ENCODE measurements around the gene GPR31. TPM values are rescaled to one million over a fixed set of nuclear protein-coding genes. Genes with fewer than 3 reads are reported as not detected.
"Not testable (repeated sequence)": the region's sequence is repeated elsewhere in the genome, so short reads cannot be mapped to it uniquely, and the experiment has no call there.

The GPR31 gene, protein sequence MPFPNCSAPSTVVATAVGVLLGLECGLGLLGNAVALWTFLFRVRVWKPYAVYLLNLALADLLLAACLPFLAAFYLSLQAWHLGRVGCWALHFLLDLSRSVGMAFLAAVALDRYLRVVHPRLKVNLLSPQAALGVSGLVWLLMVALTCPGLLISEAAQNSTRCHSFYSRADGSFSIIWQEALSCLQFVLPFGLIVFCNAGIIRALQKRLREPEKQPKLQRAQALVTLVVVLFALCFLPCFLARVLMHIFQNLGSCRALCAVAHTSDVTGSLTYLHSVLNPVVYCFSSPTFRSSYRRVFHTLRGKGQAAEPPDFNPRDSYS
- not detected in 2 replicates for total RNA-seq (2014; rRNA removed; shearing (Covaris generic))

DNA sequence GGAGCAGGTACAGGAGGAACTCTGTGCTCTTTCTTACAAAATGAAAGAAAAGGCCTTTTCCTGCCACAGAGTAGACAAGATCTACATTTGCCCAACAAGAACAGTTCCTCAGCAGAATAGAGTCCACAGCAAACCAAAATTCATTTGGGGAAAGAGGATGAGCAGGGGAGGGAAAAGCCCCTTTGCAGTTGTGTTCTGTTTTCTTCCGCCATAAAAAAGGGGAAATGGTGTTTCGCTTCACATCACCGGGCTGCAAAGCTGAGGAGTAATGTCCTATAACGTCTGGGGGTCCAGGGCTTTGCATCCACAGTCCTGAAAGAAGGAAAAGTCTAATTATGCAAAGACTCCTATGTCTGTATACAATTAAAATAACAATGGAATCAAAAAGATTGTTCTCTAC is at the start of gene GPR31:
Gene GPR31 (minus strand): TSS at position 118 of the 400 bp plus-strand sequence. CDS start 149 bp downstream, outside the sequence.
- DNase-seq, result no peak
- Histone ChIP-seq H3K36me3 (replicated peaks; ENCODE audit: control insufficient read depth, insufficient read depth, low read length) (no peaks in the 10 kb centered on the region), H3K27me3 (ENCODE audit: control insufficient read depth, insufficient read depth, low read length) (no peaks in the 10 kb centered on the region), H3K4me3 (ENCODE audit: insufficient read depth, low read depth, low read length) (no peak within 1 kb of the TSS)

- Histone ChIP-seq H3K27me3 (ENCODE audit: control insufficient read depth, insufficient read depth, low read length) (no peaks in the 10 kb centered on the region), H3K36me3 (replicated peaks; ENCODE audit: control insufficient read depth, insufficient read depth, low read length) (no peaks in the 10 kb centered on the region), H3K4me3 (ENCODE audit: insufficient read depth, low read depth, low read length) (no peak overlapping the region)
- DNase-seq, result no peak
Observed at GRCh38 chr6:167207527-167207926, 49.7 kb upstream of the GPR31 start.

- not testable (repeated sequence) for H3K4me3 ChIP-seq (ENCODE audit: insufficient read depth, low read depth, low read length); H3K36me3 ChIP-seq (replicated peaks; ENCODE audit: control insufficient read depth, insufficient read depth, low read length); DNase-seq; H3K27me3 ChIP-seq (ENCODE audit: control insufficient read depth, insufficient read depth, low read length)
Observed at GRCh38 chr6:167205316-167205715, 47.5 kb upstream of the GPR31 start.

- DNase-seq; H3K27me3 ChIP-seq (ENCODE audit: control insufficient read depth, insufficient read depth, low read length); H3K36me3 ChIP-seq (replicated peaks; ENCODE audit: control insufficient read depth, insufficient read depth, low read length); H3K4me3 ChIP-seq (ENCODE audit: insufficient read depth, low read depth, low read length): not testable (repeated sequence)
Observed at GRCh38 chr6:167204059-167204348, 46.2 kb upstream of the GPR31 start.

- H3K27me3 ChIP-seq (ENCODE audit: control insufficient read depth, insufficient read depth, low read length); H3K36me3 ChIP-seq (replicated peaks; ENCODE audit: control insufficient read depth, insufficient read depth, low read length); DNase-seq; H3K4me3 ChIP-seq (ENCODE audit: insufficient read depth, low read depth, low read length): not testable (repeated sequence)
Observed at GRCh38 chr6:167203261-167204058, 45.7 kb upstream of the GPR31 start.

DNA sequence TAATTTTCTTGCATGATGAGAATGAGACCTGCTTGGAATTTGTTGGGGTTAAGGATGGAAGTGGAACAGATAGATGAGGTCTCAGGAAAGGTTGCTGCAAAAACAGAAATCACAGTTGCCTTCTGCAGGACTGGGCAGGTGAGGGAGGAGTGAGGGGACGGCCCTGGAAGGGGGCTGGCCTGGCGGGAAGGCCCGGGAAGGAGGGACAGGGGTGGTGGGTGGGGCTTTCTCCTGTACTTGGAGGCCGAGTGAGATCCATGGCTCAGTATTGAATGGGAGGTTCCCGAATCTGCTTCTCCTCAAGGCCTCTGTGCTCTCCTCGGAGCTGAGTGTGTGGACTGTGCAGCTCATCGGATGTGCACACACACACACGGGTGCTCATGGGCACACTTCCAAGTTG is 44.8 kb upstream of the GPR31 start:
- H3K4me3 ChIP-seq (ENCODE audit: insufficient read depth, low read depth, low read length); H3K36me3 ChIP-seq (replicated peaks; ENCODE audit: control insufficient read depth, insufficient read depth, low read length); H3K27me3 ChIP-seq (ENCODE audit: control insufficient read depth, insufficient read depth, low read length); DNase-seq: not testable (repeated sequence)

DNA sequence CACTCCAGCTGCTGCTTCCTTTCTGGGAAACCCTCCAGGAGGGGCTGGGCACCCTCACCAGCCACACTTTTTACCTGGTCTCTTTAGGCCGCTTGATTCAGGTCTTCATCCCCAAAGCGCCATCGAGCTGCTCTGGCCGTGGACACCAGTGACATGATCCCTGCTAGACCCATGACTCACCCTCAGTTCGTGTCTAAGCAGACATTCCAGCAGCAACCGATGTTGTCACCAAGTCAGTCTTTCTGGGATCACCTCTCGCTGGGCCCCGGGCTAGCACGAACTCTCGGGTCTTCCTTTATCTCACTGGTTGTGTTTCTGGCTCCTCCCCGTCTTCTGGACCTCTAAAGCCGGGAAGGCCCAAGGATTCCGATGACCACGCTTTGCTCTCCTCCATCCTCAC is 43.0 kb upstream of the GPR31 start:
- H3K36me3 ChIP-seq (replicated peaks; ENCODE audit: control insufficient read depth, insufficient read depth, low read length), result no peaks in the 10 kb centered on the region
- no peak for DNase-seq
- H3K27me3 ChIP-seq (ENCODE audit: control insufficient read depth, insufficient read depth, low read length), result no peaks in the 10 kb centered on the region
- H3K4me3 ChIP-seq (ENCODE audit: insufficient read depth, low read depth, low read length), result no peak overlapping the region

DNA sequence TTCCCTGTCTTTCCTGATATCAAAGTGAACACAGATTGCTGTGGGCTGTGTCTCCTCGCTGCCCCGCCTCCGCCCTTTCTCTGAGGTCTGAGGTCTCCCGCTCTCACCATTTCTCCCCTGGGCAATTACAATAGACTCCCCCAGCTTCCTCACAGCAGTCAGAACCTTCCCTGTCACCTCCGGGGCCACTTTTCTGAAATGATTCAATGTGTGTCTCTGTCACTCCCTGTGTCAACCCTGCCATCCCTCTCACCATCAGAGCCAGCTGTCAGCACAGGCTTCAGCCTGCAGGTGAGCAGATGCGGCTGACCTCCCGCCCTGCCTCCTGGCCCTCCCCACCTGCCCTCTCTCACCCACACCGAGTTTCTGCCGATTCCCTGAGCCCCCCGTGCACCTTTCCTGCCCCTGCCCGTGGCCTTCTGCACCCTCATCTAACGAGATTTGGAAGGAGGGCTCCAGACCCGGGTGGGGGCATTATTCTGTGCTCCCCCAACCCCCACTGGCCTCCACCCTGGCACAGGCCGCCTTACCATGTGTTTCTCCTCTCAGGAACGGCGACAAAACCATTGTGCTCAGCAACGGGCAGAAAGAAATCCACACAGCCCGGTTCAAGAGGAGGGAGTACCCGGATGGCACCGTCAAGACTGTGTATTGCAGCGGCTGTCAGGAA is 38.3 kb upstream of the GPR31 start:
- H3K36me3 ChIP-seq (replicated peaks; ENCODE audit: control insufficient read depth, insufficient read depth, low read length), result not testable (repeated sequence)

DNA sequence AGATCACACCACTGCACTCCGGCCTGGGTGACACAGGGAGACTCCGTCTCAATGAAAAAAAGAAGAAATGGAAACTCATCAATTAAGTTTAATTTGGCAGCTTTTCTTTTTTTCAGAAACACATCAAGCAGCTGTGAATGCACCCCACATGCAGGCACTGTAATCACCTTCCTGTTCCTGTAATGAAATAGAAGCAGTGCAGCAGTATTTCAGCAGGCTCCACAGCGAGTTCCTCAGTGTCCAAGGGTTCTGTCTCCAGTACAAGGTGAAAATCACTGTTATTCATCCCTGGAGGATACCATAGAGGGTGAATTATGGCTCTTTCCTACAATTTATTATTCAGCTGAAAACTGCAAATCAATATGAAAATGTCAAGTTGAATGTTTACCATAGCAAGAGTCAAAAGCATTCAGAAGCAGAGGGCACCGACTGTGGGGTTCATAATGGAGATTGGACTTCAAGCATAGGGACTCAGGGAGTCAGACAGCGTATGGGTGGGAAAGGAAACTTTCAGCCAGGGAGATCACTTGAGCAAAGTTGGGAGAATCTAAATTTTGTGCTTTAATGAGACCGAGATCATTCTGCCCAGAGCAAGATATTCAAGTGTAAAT is 35.8 kb upstream of the GPR31 start:
- not testable (repeated sequence) for DNase-seq; H3K36me3 ChIP-seq (replicated peaks; ENCODE audit: control insufficient read depth, insufficient read depth, low read length); H3K27me3 ChIP-seq (ENCODE audit: control insufficient read depth, insufficient read depth, low read length); H3K4me3 ChIP-seq (ENCODE audit: insufficient read depth, low read depth, low read length)

More for the DNA sequence above, 38.3 kb upstream of the GPR31 start:
- not testable (repeated sequence) for H3K27me3 ChIP-seq (ENCODE audit: control insufficient read depth, insufficient read depth, low read length); H3K4me3 ChIP-seq (ENCODE audit: insufficient read depth, low read depth, low read length); DNase-seq

DNA sequence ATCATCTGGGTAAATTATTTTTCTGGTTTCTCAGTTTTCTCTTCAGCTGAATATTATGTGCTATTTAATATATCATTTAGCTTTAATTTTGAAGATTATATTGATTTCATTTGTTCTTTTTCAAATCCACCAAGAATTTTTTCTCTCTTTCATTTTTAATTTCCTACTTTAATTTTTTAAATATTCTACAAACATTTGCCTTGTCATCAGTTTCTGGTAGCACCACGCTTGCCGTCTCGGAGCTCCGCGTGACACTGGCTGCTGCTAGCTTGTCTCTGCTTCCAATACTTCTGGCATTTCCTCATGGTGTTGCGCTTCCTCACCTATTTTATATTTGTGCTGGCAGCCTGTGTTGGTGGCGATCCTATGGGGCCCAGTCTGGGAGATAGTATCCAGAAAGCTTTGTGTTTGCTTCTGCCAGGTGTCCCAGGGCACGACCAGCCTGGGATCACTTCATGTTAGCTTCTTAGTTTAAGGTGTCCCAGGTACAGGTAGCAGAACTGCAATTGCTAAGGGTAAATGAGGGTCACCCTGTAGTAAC is 33.3 kb upstream of the GPR31 start:
- not testable (repeated sequence) for H3K4me3 ChIP-seq (ENCODE audit: insufficient read depth, low read depth, low read length); H3K36me3 ChIP-seq (replicated peaks; ENCODE audit: control insufficient read depth, insufficient read depth, low read length); H3K27me3 ChIP-seq (ENCODE audit: control insufficient read depth, insufficient read depth, low read length); DNase-seq

GRCh38 chr6:167187275-167187674 is 29.5 kb upstream of the GPR31 start:
- H3K27me3 ChIP-seq (ENCODE audit: control insufficient read depth, insufficient read depth, low read length); DNase-seq; H3K4me3 ChIP-seq (ENCODE audit: insufficient read depth, low read depth, low read length); H3K36me3 ChIP-seq (replicated peaks; ENCODE audit: control insufficient read depth, insufficient read depth, low read length): not testable (repeated sequence)

DNA sequence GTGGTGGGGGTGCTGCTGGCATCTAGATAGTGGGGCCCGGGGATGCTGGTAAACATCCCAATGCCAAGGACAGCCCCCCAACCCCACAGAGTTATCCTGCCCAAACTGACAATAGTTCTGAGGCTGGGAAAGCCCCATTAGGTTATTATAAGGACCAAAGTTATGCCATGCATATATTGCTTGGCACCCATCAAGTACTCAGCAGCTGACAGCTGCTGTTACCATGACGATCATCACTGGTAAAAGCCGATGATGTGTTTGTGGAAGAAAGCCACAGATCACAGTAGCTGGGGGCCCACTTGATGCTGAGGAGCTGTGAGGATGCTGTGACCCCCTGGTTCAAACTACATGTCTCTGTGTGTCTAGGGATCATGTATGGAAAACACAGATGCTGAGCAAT is 27.3 kb upstream of the GPR31 start:
- not testable (repeated sequence) for H3K4me3 ChIP-seq (ENCODE audit: insufficient read depth, low read depth, low read length); DNase-seq; H3K36me3 ChIP-seq (replicated peaks; ENCODE audit: control insufficient read depth, insufficient read depth, low read length); H3K27me3 ChIP-seq (ENCODE audit: control insufficient read depth, insufficient read depth, low read length)

GRCh38 chr6:167182913-167183314 is 25.1 kb upstream of the GPR31 start:
- not testable (repeated sequence) for H3K27me3 ChIP-seq (ENCODE audit: control insufficient read depth, insufficient read depth, low read length); DNase-seq; H3K4me3 ChIP-seq (ENCODE audit: insufficient read depth, low read depth, low read length); H3K36me3 ChIP-seq (replicated peaks; ENCODE audit: control insufficient read depth, insufficient read depth, low read length)

DNA sequence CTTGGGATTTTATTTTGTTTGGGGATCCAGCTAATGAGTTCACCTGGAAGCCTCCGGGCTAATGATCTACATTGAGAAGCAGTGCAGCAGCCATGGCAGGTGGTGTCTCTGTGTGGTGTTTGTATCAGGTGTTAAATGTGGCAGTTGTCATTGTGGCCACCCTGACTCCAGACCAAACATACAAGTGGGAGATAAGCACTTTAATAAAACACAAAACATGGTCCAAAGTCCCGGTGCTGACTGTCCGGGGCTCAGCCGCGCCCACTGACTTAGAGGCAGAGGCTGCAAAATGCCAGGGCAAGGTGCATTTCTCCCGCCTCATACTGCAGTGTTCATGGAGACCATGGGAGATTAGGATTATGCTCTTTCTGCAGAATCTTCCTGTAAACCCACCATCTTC is 23.6 kb upstream of the GPR31 start:
- H3K4me3 ChIP-seq (ENCODE audit: insufficient read depth, low read depth, low read length); H3K27me3 ChIP-seq (ENCODE audit: control insufficient read depth, insufficient read depth, low read length); DNase-seq; H3K36me3 ChIP-seq (replicated peaks; ENCODE audit: control insufficient read depth, insufficient read depth, low read length): not testable (repeated sequence)

Measured in H7 (cell line).